Fibroblast of lung (primary cell): ENCODE measurements around the gene TPX2. TPM values are rescaled to one million over a fixed set of nuclear protein-coding genes. Genes with fewer than 3 reads are reported as not detected.

Experiments
- DNase-seq, 2 donors: peaks; one replicate each; pipeline versions ENCODE4 v3.0.0 to v3.0.0-alpha.2; 2010; ENCODE audit warnings: low read depth in 2 of 2
- H2AFZ ChIP-seq: 2 replicates; pipeline ENCODE4 v1.5.1; 2012; ENCODE audit warnings: low read length, control low read depth, inconsistent platforms
- H3K27ac ChIP-seq: 2 replicates; pipeline ENCODE4 v1.5.1; 2011; ENCODE audit warnings: low read length, control low read depth; ENCODE audit not compliant: insufficient read depth
- H3K27me3 ChIP-seq: 2 replicates; pipeline ENCODE4 v1.5.1; 2011; ENCODE audit warnings: mild to moderate bottlenecking, low read length; ENCODE audit not compliant: control insufficient read depth, insufficient read depth
- H3K36me3 ChIP-seq: 2 replicates; pipeline ENCODE4 v1.5.1; 2011; ENCODE audit warnings: low read length; ENCODE audit not compliant: control insufficient read depth, insufficient read depth
- H3K4me1 ChIP-seq: 2 replicates; pipeline ENCODE4 v1.5.1; 2011; ENCODE audit warnings: low read length; ENCODE audit not compliant: control insufficient read depth, insufficient read depth; ENCODE audit errors: extremely low read depth
- H3K4me2 ChIP-seq: 2 replicates; pipeline ENCODE4 v1.5.1; 2011; ENCODE audit warnings: low read length, control low read depth; ENCODE audit not compliant: insufficient read depth; ENCODE audit errors: extremely low read depth
- H3K4me3 ChIP-seq, 4 experiments: fragments of 200-600 bp in 1 of 4; sonication (generic) in 1 of 4; replicated peaks in 1 of 4; 2 replicates each; pipeline ENCODE4 v1.5.1; 2011 to 2016; ENCODE audit warnings: low read length in 4 of 4, low read depth in 3 of 4, mild to moderate bottlenecking in 3 of 4, control low read depth in 2 of 4, inconsistent platforms in 1 of 4, mixed read lengths in 1 of 4; ENCODE audit not compliant: insufficient read depth in 1 of 4; ENCODE audit errors: control extremely low read depth in 1 of 4
- H3K79me2 ChIP-seq: 2 replicates; pipeline ENCODE4 v1.5.1; 2012; ENCODE audit warnings: mild to moderate bottlenecking, low read length, inconsistent platforms; ENCODE audit not compliant: control insufficient read depth, insufficient read depth
- H3K9ac ChIP-seq: 2 replicates; pipeline ENCODE4 v1.5.1; 2011; ENCODE audit warnings: mild to moderate bottlenecking, low read length, control low read depth; ENCODE audit not compliant: insufficient read depth
- H3K9me3 ChIP-seq: 2 replicates; pipeline ENCODE4 v1.5.1; 2012; ENCODE audit warnings: low read depth, low read length; ENCODE audit not compliant: control insufficient read depth, insufficient read depth
- H4K20me1 ChIP-seq: 2 replicates; pipeline ENCODE4 v1.5.1; 2011; ENCODE audit warnings: low read length; ENCODE audit not compliant: control insufficient read depth, insufficient read depth; ENCODE audit errors: extremely low read depth
- EZH2 ChIP-seq: IDR thresholded peaks from 2 replicates; pipeline ENCODE4 v1.5.1; 2012; ENCODE audit warnings: low read length, control low read depth, mild to moderate bottlenecking; ENCODE audit errors: missing control alignments
- polyA plus RNA-seq, 2 donors: library from polyadenylated mRNA; depleted of rRNA in 1 of 2; stranded (reverse) in 1 of 2; unstranded in 1 of 2; fragments of >200 nt; gene quantifications; 2 replicates each; pipeline ENCODE4 v1.2.1, GENCODE V29; 2011 to 2012; ENCODE audit warnings: missing spikeins in 1 of 2
- total RNA-seq: library from RNA; depleted of rRNA; stranded (reverse); fragments of >200 nt; gene quantifications from 2 replicates; pipeline ENCODE4 v1.2.1, GENCODE V29; 2014
- TF ChIP-seq, protein P1 (sequence below), 2 donors: IDR thresholded peaks in 1 of 2; conservative IDR thresholded peaks in 1 of 2; 1 replicate in 1 of 2; 2 replicates in 1 of 2; pipeline ENCODE4 v1.5.1; 2011 to 2012; ENCODE audit warnings: low read length in 2 of 2, control low read depth in 1 of 2, inconsistent platforms in 1 of 2, low read depth in 1 of 2, mild to moderate bottlenecking in 1 of 2

Gene TPX2
- total and polyA plus RNA-seq, 2 donors (not counting 1 experiment from before 2014, with no cell fraction given) = 19.9 to 21.0 TPM

DNA sequence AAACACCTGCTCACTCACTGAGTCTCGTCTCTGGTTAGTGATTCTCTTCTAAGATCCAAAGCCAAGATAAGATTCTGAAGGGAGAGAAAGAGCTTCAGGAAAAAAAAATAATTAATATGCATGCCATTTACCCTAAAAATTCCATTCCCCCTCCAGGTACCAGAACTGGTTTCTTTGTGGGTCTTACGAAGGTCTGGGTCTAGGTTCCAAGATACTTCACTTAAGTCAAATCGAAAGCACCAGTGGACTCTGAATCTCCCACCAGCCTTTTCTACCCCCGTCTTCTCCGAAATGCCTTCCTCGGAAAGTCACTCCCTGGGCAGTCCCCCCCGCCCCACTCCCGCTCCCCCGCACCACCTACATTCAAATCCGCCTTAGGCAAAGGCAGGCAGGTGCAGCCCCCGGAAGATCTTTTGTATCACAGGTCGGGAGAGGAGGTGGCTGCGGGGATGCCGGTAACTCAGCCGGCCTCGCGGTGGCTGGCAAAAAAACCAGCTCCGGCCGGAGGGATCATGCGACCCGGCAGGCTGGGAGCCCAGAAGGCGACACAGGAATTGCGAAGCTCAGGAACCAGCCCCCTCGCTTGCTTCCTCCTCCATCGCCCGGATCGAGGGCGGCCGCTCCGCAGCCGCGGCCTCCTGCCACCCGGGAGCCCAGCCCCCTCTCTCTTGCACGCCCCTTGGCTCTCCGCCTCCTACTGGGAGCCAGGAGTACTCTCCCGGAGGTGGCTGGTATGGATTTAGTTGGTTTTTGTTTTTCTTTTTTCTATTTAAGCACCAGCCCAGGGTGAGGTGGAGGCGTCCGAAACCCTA is 16.6 kb upstream of the TPX2 start, which contains the start of gene BCL2L1:
TSS of gene BCL2L1 (minus strand) at position 612 of the 812 bp plus-strand sequence. CDS start 650 bp downstream, outside the sequence.
- Histone ChIP-seq H3K27me3 (no peaks in the 10 kb centered on the region), H3K9ac (peak within 1 kb of the TSS; percentile 96), H3K79me2 (peaks cover 55% of the 10 kb centered on the region), H3K4me3 (peak within 1 kb of the TSS; percentile 62 to 92 (median 73)), H2AFZ (peak within 1 kb of the TSS; percentile 79), H3K9me3 (no peaks in the 10 kb centered on the region), H3K4me2 (peak within 1 kb of the TSS; percentile 100), H4K20me1 (no peaks in the 10 kb centered on the region), H3K27ac (peak within 1 kb of the TSS; percentile 99), H3K4me1 (peaks cover 28% of the 10 kb centered on the region), H3K36me3 (peaks cover 25% of the 10 kb centered on the region)
- peak; percentile 79 to 86 for DNase-seq
- TF ChIP-seq, protein P1, sequence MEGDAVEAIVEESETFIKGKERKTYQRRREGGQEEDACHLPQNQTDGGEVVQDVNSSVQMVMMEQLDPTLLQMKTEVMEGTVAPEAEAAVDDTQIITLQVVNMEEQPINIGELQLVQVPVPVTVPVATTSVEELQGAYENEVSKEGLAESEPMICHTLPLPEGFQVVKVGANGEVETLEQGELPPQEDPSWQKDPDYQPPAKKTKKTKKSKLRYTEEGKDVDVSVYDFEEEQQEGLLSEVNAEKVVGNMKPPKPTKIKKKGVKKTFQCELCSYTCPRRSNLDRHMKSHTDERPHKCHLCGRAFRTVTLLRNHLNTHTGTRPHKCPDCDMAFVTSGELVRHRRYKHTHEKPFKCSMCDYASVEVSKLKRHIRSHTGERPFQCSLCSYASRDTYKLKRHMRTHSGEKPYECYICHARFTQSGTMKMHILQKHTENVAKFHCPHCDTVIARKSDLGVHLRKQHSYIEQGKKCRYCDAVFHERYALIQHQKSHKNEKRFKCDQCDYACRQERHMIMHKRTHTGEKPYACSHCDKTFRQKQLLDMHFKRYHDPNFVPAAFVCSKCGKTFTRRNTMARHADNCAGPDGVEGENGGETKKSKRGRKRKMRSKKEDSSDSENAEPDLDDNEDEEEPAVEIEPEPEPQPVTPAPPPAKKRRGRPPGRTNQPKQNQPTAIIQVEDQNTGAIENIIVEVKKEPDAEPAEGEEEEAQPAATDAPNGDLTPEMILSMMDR (conservative IDR thresholded peaks at IDR 0.05 in 1 of 2, IDR thresholded peaks at IDR 0.05 in 1 of 2; ENCODE audit: low read depth in 1 of 2, low read length in 2 of 2) = peak; percentile 78 to 80
- TF ChIP-seq EZH2 = no peak

GRCh38 chr20:31723069-31723318 is 16.1 kb upstream of the TPX2 start:
- Histone ChIP-seq H3K9ac (peak overlapping the region; percentile 96), H3K79me2 (peaks cover 50% of the 10 kb centered on the region), H3K4me1 (peaks cover 22% of the 10 kb centered on the region), H2AFZ (peak overlapping the region; percentile 58), H4K20me1 (no peaks in the 10 kb centered on the region), H3K27ac (peak overlapping the region; percentile 99), H3K36me3 (peaks cover 23% of the 10 kb centered on the region), H3K9me3 (no peaks in the 10 kb centered on the region), H3K4me2 (peak overlapping the region; percentile 100), H3K4me3 (peak overlapping the region; percentile 62 to 92 (median 73)), H3K27me3 (no peaks in the 10 kb centered on the region)
- TF ChIP-seq, protein P1 (conservative IDR thresholded peaks at IDR 0.05 in 1 of 2, IDR thresholded peaks at IDR 0.05 in 1 of 2; ENCODE audit: low read depth in 1 of 2, low read length in 2 of 2) = no peak
- TF ChIP-seq EZH2 = no peak
- no peak for DNase-seq

DNA sequence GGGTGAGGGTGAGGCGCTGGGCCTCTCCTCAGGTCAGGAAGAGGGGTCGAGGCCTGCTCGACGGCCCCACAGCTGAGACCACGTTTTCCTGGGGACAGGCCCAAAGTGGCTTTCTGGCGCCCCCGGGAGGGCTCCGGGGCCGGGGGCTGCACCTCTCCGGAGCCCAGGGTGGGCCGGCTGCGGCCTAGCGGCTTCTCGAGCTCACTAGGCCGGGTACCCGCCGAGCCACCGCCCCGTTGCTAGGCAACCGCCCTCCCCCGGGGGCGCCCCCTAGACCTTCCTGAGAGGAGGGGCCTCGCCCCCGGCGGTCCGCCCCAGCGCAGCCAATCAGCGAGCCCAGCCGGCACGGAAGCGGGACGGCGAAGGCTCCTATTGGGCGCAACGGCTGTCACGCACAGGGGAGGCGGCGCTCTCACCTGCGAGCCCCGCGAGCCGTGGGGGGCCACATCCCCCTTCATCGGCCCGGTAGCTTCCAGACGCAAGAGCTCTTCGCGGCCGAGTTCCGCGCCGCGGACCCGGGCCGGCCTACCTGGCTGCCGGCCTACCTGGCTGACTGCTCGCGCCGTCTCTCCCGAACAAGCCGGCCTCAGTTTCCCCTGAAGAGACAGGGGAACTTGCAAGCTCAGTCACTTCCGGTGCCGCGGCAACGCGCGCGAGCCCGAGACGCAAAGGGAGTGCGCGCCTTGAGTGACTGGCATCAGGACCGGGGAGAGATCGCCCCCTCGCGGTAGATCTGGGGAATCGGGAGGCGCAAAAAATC is 15.6 kb upstream of the TPX2 start:
- no peaks in the 10 kb centered on the region for H3K9me3 ChIP-seq
- peak overlapping the region; percentile 96 for H3K9ac ChIP-seq
- peak overlapping the region; percentile 62 to 92 (median 73) for H3K4me3 ChIP-seq
- H3K27ac ChIP-seq = peak overlapping the region; percentile 99
- TF ChIP-seq EZH2 = no peak
- TF ChIP-seq, protein P1 (conservative IDR thresholded peaks at IDR 0.05 in 1 of 2, IDR thresholded peaks at IDR 0.05 in 1 of 2; ENCODE audit: low read depth in 1 of 2, low read length in 2 of 2) = peak; percentile 87 to 92
- H3K36me3 ChIP-seq = peaks cover 23% of the 10 kb centered on the region
- H3K79me2 ChIP-seq = peaks cover 47% of the 10 kb centered on the region
- peak overlapping the region; percentile 100 for H3K4me2 ChIP-seq
- H3K27me3 ChIP-seq = no peaks in the 10 kb centered on the region
- H3K4me1 ChIP-seq = peaks cover 20% of the 10 kb centered on the region
- DNase-seq = peak; percentile 98
- no peaks in the 10 kb centered on the region for H4K20me1 ChIP-seq
- H2AFZ ChIP-seq = peak overlapping the region; percentile 79
